ENCODE measurements around the gene MRPL37. TPM values are rescaled to one million over a fixed set of nuclear protein-coding genes. Genes with fewer than 3 reads are reported as not detected.

MRPL37 gene
- total RNA-seq, 1 donor from 2014 or later: 41.8 TPM

DNA sequence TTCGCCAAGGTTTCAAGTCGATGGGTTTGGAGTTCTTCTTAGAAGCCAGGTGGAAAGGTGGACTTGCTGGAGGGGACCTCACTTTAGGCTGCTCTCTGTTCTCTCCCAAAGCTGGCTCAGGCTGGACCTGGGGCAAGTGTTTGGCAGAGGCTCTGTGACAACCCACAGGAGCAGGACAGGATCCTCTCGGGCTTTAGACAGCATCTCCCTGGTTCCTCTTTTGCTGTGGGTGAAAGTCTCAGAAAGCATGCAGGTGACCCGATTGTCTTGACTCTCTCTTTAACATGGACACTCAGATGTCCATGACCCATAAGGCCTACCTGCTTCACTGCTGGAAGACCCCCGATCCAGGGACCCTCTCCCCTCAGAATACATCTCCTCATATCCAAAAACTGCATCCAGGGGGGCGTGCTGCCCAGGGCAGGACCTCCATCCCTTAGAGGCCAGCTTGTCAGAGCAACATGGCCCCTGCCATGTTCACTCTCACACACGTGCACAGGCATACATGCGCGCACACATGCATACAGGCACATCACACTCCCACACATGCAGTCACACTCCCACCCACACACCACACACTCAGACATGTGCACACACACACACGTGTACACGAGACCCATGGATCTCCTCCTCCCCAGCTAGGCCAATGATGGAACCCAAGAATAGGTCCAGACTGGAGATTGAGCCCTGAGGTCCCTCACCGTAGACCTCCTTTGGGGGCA, 21.3 kb downstream of the MRPL37 start:
- Histone ChIP-seq H3K4me1 (peaks cover 26% of the 10 kb centered on the region), H3K36me3 (peaks cover 51% of the 10 kb centered on the region), H3K27ac (peak overlapping the region; percentile 64), H3K27me3 (ENCODE audit: low read depth) (no peaks in the 10 kb centered on the region), H3K4me3 (no peak overlapping the region), H3K9me3 (no peaks in the 10 kb centered on the region)
- ATAC-seq (no peak), DNase-seq (no peak)
- TF ChIP-seq, protein P1, sequence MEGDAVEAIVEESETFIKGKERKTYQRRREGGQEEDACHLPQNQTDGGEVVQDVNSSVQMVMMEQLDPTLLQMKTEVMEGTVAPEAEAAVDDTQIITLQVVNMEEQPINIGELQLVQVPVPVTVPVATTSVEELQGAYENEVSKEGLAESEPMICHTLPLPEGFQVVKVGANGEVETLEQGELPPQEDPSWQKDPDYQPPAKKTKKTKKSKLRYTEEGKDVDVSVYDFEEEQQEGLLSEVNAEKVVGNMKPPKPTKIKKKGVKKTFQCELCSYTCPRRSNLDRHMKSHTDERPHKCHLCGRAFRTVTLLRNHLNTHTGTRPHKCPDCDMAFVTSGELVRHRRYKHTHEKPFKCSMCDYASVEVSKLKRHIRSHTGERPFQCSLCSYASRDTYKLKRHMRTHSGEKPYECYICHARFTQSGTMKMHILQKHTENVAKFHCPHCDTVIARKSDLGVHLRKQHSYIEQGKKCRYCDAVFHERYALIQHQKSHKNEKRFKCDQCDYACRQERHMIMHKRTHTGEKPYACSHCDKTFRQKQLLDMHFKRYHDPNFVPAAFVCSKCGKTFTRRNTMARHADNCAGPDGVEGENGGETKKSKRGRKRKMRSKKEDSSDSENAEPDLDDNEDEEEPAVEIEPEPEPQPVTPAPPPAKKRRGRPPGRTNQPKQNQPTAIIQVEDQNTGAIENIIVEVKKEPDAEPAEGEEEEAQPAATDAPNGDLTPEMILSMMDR (IDR thresholded peaks at IDR 0.05): no peak
- intact Hi-C loops (cut with DNase I): no loop called here

DNA sequence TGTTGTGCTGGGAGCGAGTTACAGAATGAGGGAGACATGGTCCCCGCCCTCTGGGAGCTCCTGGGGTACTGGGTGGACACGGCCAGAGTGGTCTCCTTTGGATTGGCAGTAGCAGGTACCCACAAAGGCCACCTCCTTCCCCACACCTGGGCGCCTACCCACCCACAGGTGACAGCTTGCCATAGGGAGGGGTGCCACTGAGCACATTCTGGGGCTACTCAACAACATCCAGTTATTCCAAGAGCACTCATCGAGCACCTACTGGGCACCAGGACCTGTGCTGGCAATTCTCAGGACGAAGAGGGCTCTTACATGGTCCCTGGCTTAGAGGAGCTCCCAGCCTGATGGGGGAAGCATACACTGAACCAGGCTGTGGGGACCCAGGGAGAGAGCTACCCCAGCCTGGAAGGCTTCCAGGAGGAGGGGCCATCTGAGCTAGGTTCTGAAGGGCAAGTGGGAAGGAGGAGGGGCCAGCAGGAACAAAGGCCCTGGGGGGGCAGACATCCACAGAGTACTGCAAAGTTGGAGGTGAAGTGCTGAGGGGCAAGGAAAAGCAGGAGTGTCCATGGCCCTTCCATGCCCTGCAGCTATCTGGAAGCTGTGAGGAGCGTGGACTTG, 22.0 kb downstream of the MRPL37 start:
- H3K4me1 ChIP-seq: peaks cover 26% of the 10 kb centered on the region
- no peak overlapping the region for H3K4me3 ChIP-seq
- DNase-seq (no peak), ATAC-seq (no peak)
- H3K9me3 ChIP-seq: no peaks in the 10 kb centered on the region
- peaks cover 46% of the 10 kb centered on the region for H3K36me3 ChIP-seq
- no peaks in the 10 kb centered on the region for H3K27me3 ChIP-seq (ENCODE audit: low read depth)
- H3K27ac ChIP-seq: no peak overlapping the region
- TF ChIP-seq, protein P1 (IDR thresholded peaks at IDR 0.05): no peak
- intact Hi-C loops (cut with DNase I): no loop called here

DNA sequence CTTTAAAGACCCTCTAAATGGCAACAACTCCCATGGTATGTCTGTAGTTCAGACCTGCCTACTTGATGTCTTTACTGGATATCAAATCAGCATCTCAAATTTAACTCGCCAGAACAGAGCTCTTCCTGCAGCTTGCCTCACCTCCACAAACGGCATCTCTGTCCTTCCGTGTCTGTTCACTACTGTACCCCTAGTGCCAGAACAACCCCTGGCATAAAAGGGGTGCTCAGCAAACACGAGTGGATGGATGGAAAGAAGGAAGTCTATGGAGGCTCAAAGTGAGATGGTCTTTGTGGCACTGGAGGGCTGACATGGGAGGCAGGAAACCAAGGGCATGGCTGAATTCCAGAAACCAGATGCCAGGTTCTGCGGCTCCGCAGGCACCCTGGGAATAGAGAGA, 22.7 kb downstream of the MRPL37 start:
- H3K36me3 ChIP-seq: peaks cover 43% of the 10 kb centered on the region
- no peak for DNase-seq
- H3K9me3 ChIP-seq: no peaks in the 10 kb centered on the region
- intact Hi-C loops (cut with DNase I): no loop called here
- TF ChIP-seq, protein P1 (IDR thresholded peaks at IDR 0.05): no peak
- no peak overlapping the region for H3K4me3 ChIP-seq
- peaks cover 26% of the 10 kb centered on the region for H3K4me1 ChIP-seq
- ATAC-seq: no peak
- H3K27ac ChIP-seq: no peak overlapping the region
- H3K27me3 ChIP-seq (ENCODE audit: low read depth): no peaks in the 10 kb centered on the region

DNA sequence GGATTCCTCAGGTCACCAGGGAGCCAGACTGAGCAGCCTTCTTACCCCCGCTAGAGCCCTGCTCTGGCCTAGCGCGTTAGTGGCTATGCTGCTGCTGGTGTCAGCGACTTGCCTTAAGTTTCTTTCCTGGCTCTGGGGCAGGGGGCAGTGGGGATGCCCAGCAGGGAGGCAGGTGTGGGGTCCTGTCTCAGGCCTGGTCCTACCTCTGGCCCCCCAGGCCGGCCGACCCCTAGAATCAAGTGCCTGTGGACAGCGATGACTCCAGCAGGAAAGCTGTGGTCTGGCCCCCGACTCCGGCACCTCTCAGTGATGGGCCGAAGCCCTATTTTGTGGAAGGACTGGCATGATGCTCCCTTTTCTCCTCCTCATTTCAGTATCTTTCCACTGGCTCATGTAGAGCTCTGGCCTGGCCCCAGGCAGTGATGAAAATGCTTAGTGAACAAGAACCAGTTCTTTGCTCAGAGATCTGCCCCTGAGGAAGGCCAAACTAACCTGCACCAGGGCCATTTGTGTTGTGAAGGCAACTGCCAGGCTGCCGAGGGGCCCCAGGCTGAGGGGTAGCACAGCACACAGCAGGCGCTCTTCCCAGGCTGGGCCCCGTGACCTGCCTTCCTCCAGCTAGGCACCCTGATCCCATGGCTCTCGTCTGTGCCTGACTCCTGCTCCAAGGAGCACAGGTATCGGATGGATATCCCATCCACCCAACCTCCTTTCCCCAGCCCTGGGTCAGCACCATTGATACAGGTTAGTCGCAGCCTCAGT, 23.7 kb downstream of the MRPL37 start:
- Histone ChIP-seq H3K9me3 (no peaks in the 10 kb centered on the region), H3K27me3 (ENCODE audit: low read depth) (no peaks in the 10 kb centered on the region), H3K27ac (no peak overlapping the region), H3K4me3 (no peak overlapping the region), H3K36me3 (peaks cover 39% of the 10 kb centered on the region), H3K4me1 (peaks cover 26% of the 10 kb centered on the region)
- intact Hi-C loops (cut with DNase I): no loop called here
- TF ChIP-seq, protein P1 (IDR thresholded peaks at IDR 0.05): no peak
- no peak for DNase-seq
- no peak for ATAC-seq

DNA sequence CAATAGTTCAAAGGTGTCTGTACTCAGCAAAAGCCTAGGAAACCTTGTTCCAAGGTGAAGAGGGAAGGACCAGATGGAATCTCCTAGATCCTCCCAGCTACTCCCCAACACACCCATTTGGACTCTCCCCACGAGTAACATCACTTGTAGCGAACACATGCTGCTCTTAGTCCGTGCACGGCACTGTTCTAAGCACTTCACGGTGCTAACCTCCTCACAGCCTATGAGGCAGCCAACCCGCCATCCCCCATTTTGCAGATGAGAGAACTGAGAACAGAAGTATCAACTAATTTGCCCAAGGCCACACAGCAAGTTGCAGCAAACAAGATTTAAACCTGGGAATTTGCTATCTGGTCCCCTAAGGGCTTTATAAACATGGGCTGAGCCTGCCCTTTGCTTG, 24.3 kb downstream of the MRPL37 start:
- DNase-seq (no peak), ATAC-seq (no peak)
- H3K27ac ChIP-seq: no peak overlapping the region
- no peak overlapping the region for H3K4me3 ChIP-seq
- peaks cover 20% of the 10 kb centered on the region for H3K4me1 ChIP-seq
- peaks cover 32% of the 10 kb centered on the region for H3K36me3 ChIP-seq
- no peaks in the 10 kb centered on the region for H3K9me3 ChIP-seq
- TF ChIP-seq, protein P1 (IDR thresholded peaks at IDR 0.05): no peak
- H3K27me3 ChIP-seq (ENCODE audit: low read depth): no peaks in the 10 kb centered on the region
- intact Hi-C loops (cut with DNase I): no loop called here
